ENCODE data around the gene DDX21.
"Not testable (repeated sequence)": the region's sequence is repeated elsewhere in the genome, so short reads cannot be mapped to it uniquely, and the experiment has no call there.

The DDX21 gene

GRCh38 chr10:69005704-69006485 lies 49.9 kb downstream of the DDX21 start:
- H3K36me3 Mint-ChIP-seq = peaks cover 3 to 10% of the 10 kb centered on the region in 2 donors
- no peak for ATAC-seq (replicated peaks)
- H3K4me1 Mint-ChIP-seq = no peaks in the 10 kb centered on the region
- no peak for DNase-seq
- no peaks in the 10 kb centered on the region for H3K9me3 Mint-ChIP-seq
- no peak overlapping the region for H3K27ac Mint-ChIP-seq
- no peaks in the 10 kb centered on the region for H3K27me3 Mint-ChIP-seq
- H3K4me3 Mint-ChIP-seq = no peak overlapping the region

DNA sequence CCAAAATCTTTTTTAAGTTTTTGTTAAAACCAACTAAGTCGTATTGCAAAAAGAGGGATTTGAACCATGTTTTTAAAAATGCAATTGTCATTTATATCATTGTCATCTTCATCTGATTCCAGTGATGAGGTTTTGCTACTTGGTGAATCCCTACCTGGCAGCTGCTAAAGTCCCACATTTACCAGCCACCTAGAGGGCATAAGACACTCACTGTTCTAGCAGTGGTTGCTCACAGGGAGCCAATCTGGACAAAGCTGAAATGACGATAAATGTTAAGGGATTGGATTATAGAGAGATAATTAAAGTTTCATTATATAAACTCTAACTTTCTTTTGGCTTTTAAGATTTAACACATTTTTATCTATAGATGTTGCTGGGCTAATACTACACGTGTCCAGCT lies 51.3 kb downstream of the DDX21 start:
- no peaks in the 10 kb centered on the region for H3K9me3 Mint-ChIP-seq
- H3K27me3 Mint-ChIP-seq = no peaks in the 10 kb centered on the region
- ATAC-seq (replicated peaks) (no peak), DNase-seq (no peak)
- peaks cover 3 to 12% of the 10 kb centered on the region in 2 donors for H3K36me3 Mint-ChIP-seq
- H3K4me3 Mint-ChIP-seq = no peak overlapping the region
- no peaks in the 10 kb centered on the region for H3K4me1 Mint-ChIP-seq
- H3K27ac Mint-ChIP-seq = no peak overlapping the region

GRCh38 chr10:69009360-69009759 lies 53.4 kb downstream of the DDX21 start:
- H3K27me3 Mint-ChIP-seq = no peaks in the 10 kb centered on the region
- DNase-seq = no peak
- H3K4me1 Mint-ChIP-seq = no peaks in the 10 kb centered on the region
- H3K36me3 Mint-ChIP-seq = peaks cover 10 to 17% of the 10 kb centered on the region in 2 donors
- H3K27ac Mint-ChIP-seq = no peak overlapping the region
- H3K4me3 Mint-ChIP-seq = no peak overlapping the region
- no peak for ATAC-seq (replicated peaks)
- no peaks in the 10 kb centered on the region for H3K9me3 Mint-ChIP-seq

GRCh38 chr10:69010151-69010640 lies 54.2 kb downstream of the DDX21 start:
- Mint-ChIP-seq H3K9me3 (no peaks in the 10 kb centered on the region), H3K36me3 (peaks cover 10 to 17% of the 10 kb centered on the region in 2 donors), H3K4me1 (no peaks in the 10 kb centered on the region), H3K27me3 (no peaks in the 10 kb centered on the region), H3K4me3 (no peak overlapping the region), H3K27ac (no peak overlapping the region)
- ATAC-seq (replicated peaks) = no peak
- DNase-seq = no peak

- not testable (repeated sequence) for DNase-seq; ATAC-seq (replicated peaks); H3K4me1 Mint-ChIP-seq; H3K27me3 Mint-ChIP-seq; H3K4me3 Mint-ChIP-seq; H3K27ac Mint-ChIP-seq; H3K9me3 Mint-ChIP-seq
- H3K36me3 Mint-ChIP-seq = peaks cover 10 to 25% of the 10 kb centered on the region in 2 donors
Observed at GRCh38 chr10:69012778-69013177, 56.8 kb downstream of the DDX21 start.

DNA sequence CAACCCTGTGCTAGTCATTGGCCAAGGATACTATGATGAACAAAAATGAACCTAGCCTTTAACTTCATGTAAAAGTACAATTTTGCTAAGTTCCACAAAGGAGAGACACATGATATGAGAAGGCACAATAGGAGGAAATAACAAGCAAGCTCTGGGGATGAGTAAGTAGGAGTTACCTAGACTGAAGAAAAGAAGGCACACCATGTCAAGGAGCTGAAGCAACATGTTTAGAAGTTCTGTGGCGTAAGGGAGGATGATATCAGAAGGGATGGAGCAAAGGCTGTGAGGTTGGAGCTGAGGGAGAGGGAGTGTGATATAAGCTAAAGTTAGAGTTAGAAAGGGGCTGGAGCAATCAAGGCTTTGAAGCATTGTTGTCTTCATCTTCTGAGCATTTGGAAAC lies 58.2 kb downstream of the DDX21 start:
- H3K4me3 Mint-ChIP-seq = no peak overlapping the region
- ATAC-seq (replicated peaks) (no peak), DNase-seq (no peak)
- no peaks in the 10 kb centered on the region for H3K4me1 Mint-ChIP-seq
- H3K27me3 Mint-ChIP-seq = no peaks in the 10 kb centered on the region
- peaks cover 19 to 35% of the 10 kb centered on the region in 2 donors for H3K36me3 Mint-ChIP-seq
- no peaks in the 10 kb centered on the region for H3K9me3 Mint-ChIP-seq
- no peak overlapping the region for H3K27ac Mint-ChIP-seq

- no peak overlapping the region for H3K4me3 Mint-ChIP-seq
- DNase-seq (no peak), ATAC-seq (replicated peaks) (no peak)
- H3K36me3 Mint-ChIP-seq = peaks cover 13 to 18% of the 10 kb centered on the region in 2 donors
- H3K9me3 Mint-ChIP-seq = no peaks in the 10 kb centered on the region
- H3K27me3 Mint-ChIP-seq = no peaks in the 10 kb centered on the region
- H3K4me1 Mint-ChIP-seq = no peaks in the 10 kb centered on the region
- H3K27ac Mint-ChIP-seq = no peak overlapping the region
Observed at GRCh38 chr10:69018613-69019012, 62.6 kb downstream of the DDX21 start.

DNA sequence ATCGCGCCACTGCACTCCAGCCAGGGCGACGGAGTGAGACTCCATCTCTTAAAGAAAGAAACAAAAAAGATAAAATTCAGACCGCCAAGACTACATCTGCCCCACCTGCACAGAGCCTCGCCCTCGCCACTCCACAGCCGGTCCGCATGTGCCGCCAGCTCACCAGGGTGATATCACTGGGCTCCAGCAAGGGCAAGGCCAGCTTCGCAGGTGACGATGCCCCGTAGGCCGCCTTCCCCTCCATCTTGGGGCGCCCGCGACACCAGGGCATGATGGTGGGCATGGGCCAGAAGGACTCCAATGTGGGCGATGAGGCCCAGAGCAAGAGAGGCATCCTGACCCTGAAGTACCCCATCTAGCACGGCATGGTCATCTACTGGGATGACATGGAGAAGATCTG lies 66.6 kb downstream of the DDX21 start:
- H3K36me3 Mint-ChIP-seq = peaks cover 9 to 10% of the 10 kb centered on the region in 2 donors
- H3K4me1 Mint-ChIP-seq = peaks cover 0 to under 1% of the 10 kb centered on the region in 2 donors
- H3K27ac Mint-ChIP-seq = no peak overlapping the region
- H3K4me3 Mint-ChIP-seq = no peak overlapping the region
- no peaks in the 10 kb centered on the region for H3K27me3 Mint-ChIP-seq
- ATAC-seq (replicated peaks) (no peak), DNase-seq (no peak)
- no peaks in the 10 kb centered on the region for H3K9me3 Mint-ChIP-seq

- no peak for ATAC-seq (replicated peaks)
- no peak overlapping the region for H3K4me3 Mint-ChIP-seq
- no peaks in the 10 kb centered on the region for H3K27me3 Mint-ChIP-seq
- DNase-seq = no peak
- peaks cover 0 to 3% of the 10 kb centered on the region in 2 donors for H3K4me1 Mint-ChIP-seq
- no peak overlapping the region for H3K27ac Mint-ChIP-seq
- no peaks in the 10 kb centered on the region for H3K36me3 Mint-ChIP-seq
- H3K9me3 Mint-ChIP-seq = no peaks in the 10 kb centered on the region
Observed at GRCh38 chr10:69025370-69025896, 69.5 kb downstream of the DDX21 start.

- Mint-ChIP-seq H3K27ac (no peak overlapping the region), H3K4me1 (no peaks in the 10 kb centered on the region), H3K27me3 (no peaks in the 10 kb centered on the region), H3K36me3 (no peaks in the 10 kb centered on the region), H3K9me3 (peaks cover 0 to 3% of the 10 kb centered on the region in 2 donors), H3K4me3 (no peak overlapping the region)
- DNase-seq (no peak), ATAC-seq (replicated peaks) (no peak)
Observed at GRCh38 chr10:69033256-69033655, 77.3 kb downstream of the DDX21 start.

All from stimulated activated naive B cell treated with anti-CD40 and anti-IgM and Interleukin-4, amounts not matched to agents 10 μg/mL and 1 μg/mL and 100 μg/mL, for 72 hours (primary cell).